ENCODE measurements around the gene CRIM1. TPM values are rescaled to one million over a fixed set of nuclear protein-coding genes. Genes with fewer than 3 reads are reported as not detected.
A peak's percentile ranks its signal among the peaks of the same experiment; 100 is the strongest.

Gene CRIM1
- polyA plus RNA-seq, 5 donors: 22.8 to 35.5 (median 29.9) TPM

GRCh38 chr2:36574560-36574959, 219.0 kb downstream of the CRIM1 start:
- DNase-seq: no peak

GRCh38 chr2:36577884-36578283, 222.3 kb downstream of the CRIM1 start:
- no peak for DNase-seq

- DNase-seq: no peak
These were observed 223.0 kb downstream of the CRIM1 start for GRCh38 chr2:36578343-36579296.

GRCh38 chr2:36579297-36579664, 223.7 kb downstream of the CRIM1 start:
- DNase-seq: no peak

- DNase-seq: no peak
These were observed 227.0 kb downstream of the CRIM1 start for GRCh38 chr2:36582538-36582937.

- DNase-seq: no peak
These were observed 227.4 kb downstream of the CRIM1 start for GRCh38 chr2:36582951-36583350.

- DNase-seq: no peak
These were observed 228.7 kb downstream of the CRIM1 start for GRCh38 chr2:36584148-36584794.

GRCh38 chr2:36586672-36587071, 231.1 kb downstream of the CRIM1 start:
- no peak for DNase-seq

GRCh38 chr2:36587101-36587500, 231.5 kb downstream of the CRIM1 start:
- DNase-seq: no peak

- DNase-seq: no peak
These were observed 232.0 kb downstream of the CRIM1 start for GRCh38 chr2:36587556-36587955.

- DNase-seq: no peak
These were observed 233.7 kb downstream of the CRIM1 start for GRCh38 chr2:36589230-36589630.

- DNase-seq: no peak
These were observed 239.3 kb downstream of the CRIM1 start for GRCh38 chr2:36594849-36595248.

- no peak for DNase-seq
These were observed 240.8 kb downstream of the CRIM1 start for GRCh38 chr2:36596397-36596796.

- no peak for DNase-seq
These were observed 241.5 kb downstream of the CRIM1 start for GRCh38 chr2:36597003-36597531.

- DNase-seq: peak; percentile 66 to 73
These were observed 242.2 kb downstream of the CRIM1 start, which contains the start of gene FEZ2 for GRCh38 chr2:36597532-36598377. Gene FEZ2 (minus strand): TSS chr2:36598168. CDS start chr2:36598142, 26 bp downstream.

Other genes starting within 250 kb of the CRIM1 start
- 10 to 100 TPM; 64.8 to 80.7 (median 74.4) TPM for gene FEZ2, start 242.4 kb downstream of the CRIM1 start, polyA plus RNA-seq (ENCODE audit: insufficient read depth in 1 of 5, insufficient read length in 5 of 5, low replicate concordance in 1 of 5)

All from right lung (tissue), 5 donors.